CD4-positive, alpha-beta T cell (primary cell): ENCODE data around the gene TMEM131L. TPM values are rescaled to one million over a fixed set of nuclear protein-coding genes. Genes with fewer than 3 reads are reported as not detected.

Experiments
- ATAC-seq: fragments of 200-7000 bp; cut with Tn5 transposase; one replicate; pipeline ENCODE4 v1.10.0; 2022; ENCODE audit warnings: mild to moderate bottlenecking; ENCODE audit not compliant: poor library complexity
- CTCF ChIA-PET: fragments of 350-600 bp; sonication (Branson Sonifier 250); formaldehyde crosslinking; loops from one replicate; lab custom pipeline; 2021; ENCODE audit warnings: antibody characterized with exemption, inconsistent platforms; lab: Charles Lee
- POLR2A ChIA-PET: fragments of 350-600 bp; sonication (Branson Sonifier 250); formaldehyde crosslinking; loops from one replicate; lab custom pipeline; 2021; ENCODE audit warnings: antibody characterized with exemption, inconsistent platforms; lab: Charles Lee
- DNase-seq, 14 experiments: peaks; one replicate each; pipeline ENCODE4 v3.0.0-alpha.2; 2013 to 2020; ENCODE audit warnings: mixed read lengths in 2 of 14
- H3K27ac ChIP-seq, 2 donors: one replicate each; pipeline versions ENCODE4 v1.5.1 to v1.7.0; 2013; ENCODE audit warnings: low read length in 2 of 2, low read depth in 1 of 2, mild to moderate bottlenecking in 1 of 2
- H3K27me3 ChIP-seq, 2 experiments: 1 replicate in 1 of 2; 2 replicates in 1 of 2; pipeline versions ENCODE4 v1.6.1 to v1.7.0; 2013; ENCODE audit warnings: low read length in 2 of 2, control low read depth in 1 of 2, mild to moderate bottlenecking in 1 of 2, moderate library complexity in 1 of 2; ENCODE audit not compliant: insufficient read depth in 2 of 2, control insufficient read depth in 1 of 2
- H3K36me3 ChIP-seq: one replicate; pipeline ENCODE4 v1.6.1; 2013; ENCODE audit warnings: low read length, control low read depth; ENCODE audit not compliant: insufficient read depth
- H3K4me1 ChIP-seq: one replicate; pipeline ENCODE4 v1.6.1; 2013; ENCODE audit warnings: low read length, control low read depth; ENCODE audit not compliant: insufficient read depth
- H3K4me3 ChIP-seq: one replicate; pipeline ENCODE4 v1.5.1; 2013; ENCODE audit warnings: mild to moderate bottlenecking, low read length, moderate library complexity
- H3K9me3 ChIP-seq, 2 experiments: 1 replicate in 1 of 2; 2 replicates in 1 of 2; pipeline versions ENCODE4 v1.6.1 to v1.7.0; 2013; ENCODE audit warnings: low read length in 2 of 2, mild to moderate bottlenecking in 2 of 2, control low read depth in 1 of 2, moderate library complexity in 1 of 2; ENCODE audit not compliant: control insufficient read depth in 1 of 2, insufficient read depth in 1 of 2
- H3K27ac Mint-ChIP-seq: one replicate; pipeline ENCODE4 v1.8.0; 2020; ENCODE audit warnings: mixed read lengths
- H3K27me3 Mint-ChIP-seq: one replicate; pipeline ENCODE4 v1.8.0; 2021; ENCODE audit warnings: mixed read lengths
- H3K36me3 Mint-ChIP-seq: one replicate; pipeline ENCODE4 v1.8.0; 2021; ENCODE audit warnings: low read depth, mixed read lengths
- H3K4me1 Mint-ChIP-seq: one replicate; pipeline ENCODE4 v1.8.0; 2021; ENCODE audit warnings: low read depth, mixed read lengths
- H3K4me3 Mint-ChIP-seq: one replicate; pipeline ENCODE4 v1.8.0; 2020; ENCODE audit warnings: mild to moderate bottlenecking, mixed read lengths
- H3K9me3 Mint-ChIP-seq: one replicate; pipeline ENCODE4 v1.8.0; 2020; ENCODE audit warnings: mixed read lengths
- intact Hi-C, 2 experiments: fragments of 100-400 bp; cut with DNase I in 1 of 2; cut with micrococcal nuclease in 1 of 2; formaldehyde crosslinking; loops; one replicate each; pipeline versions ENCODE4 v1.15.1 to v1.9.0; 2023 to 2025; cut with DNase I, micrococcal nuclease
- total RNA-seq, 174 experiments: library from RNA in 2 of 174; stranded (reverse) in 2 of 174; gene quantifications; one replicate each; pipeline ENCODE4 v1.2.3 and lab custom pipeline; 2021 to 2026
- TF ChIP-seq, protein P1 (sequence below): fragments of 200-600 bp; IDR thresholded peaks from one replicate; pipeline ENCODE4 v1.8.0; 2022; ENCODE audit warnings: antibody characterized with exemption, mild to moderate bottlenecking

Gene TMEM131L
- total RNA-seq, 2 experiments from 2014 or later = 101 to 106 TPM

DNA sequence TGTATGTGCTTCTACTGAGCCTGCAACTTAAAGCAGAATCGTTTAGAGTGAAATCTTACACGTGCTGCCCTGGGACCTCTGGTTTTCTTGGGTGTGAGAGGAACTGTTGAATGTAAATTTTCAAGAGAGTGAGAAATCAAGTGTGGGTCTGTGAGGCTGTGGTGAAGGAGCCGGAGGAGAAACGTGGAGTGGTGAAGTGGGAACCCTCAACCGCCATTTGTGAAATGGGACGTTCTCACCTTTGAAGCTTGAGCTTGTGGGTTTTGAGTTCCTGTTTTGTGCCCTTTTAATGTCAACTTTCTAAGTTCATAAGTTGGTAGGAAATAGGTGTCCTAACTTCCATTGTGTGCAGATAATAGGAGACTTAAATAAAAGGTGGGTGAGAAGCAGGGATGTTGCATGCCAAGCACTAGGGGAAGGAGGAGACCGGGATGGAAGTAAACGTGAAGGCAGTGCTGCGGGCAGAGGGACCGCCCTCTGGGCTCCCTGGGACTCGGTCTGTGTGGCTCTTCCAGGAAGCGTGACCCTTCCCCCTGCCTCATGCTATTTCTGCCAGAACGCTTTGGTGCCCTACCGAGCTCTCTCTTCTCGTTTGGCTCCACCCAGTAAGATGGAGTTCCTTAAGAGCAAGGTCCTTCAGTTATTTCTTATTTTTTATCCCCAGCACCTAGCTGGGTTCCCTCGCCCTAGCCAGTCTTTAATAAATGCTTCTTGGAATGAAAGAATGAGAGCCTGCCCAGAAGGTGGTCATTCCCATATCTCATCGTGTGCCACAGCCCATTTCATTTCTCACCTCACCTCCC lies 56.0 kb downstream of the TMEM131L start:
- Histone ChIP-seq H3K9me3 (no peaks in the 10 kb centered on the region), H3K27ac (peak overlapping the region; percentile 66 to 81), H3K27me3 (no peaks in the 10 kb centered on the region), H3K4me1 (peaks cover 93% of the 10 kb centered on the region), H3K4me3 (peak overlapping the region; percentile 28), H3K36me3 (peaks cover 14% of the 10 kb centered on the region)
- CTCF ChIA-PET = interaction anchor here (0.7 to 1.9 kb wide), 9 partner anchors 14 to 89 kb away, joined by 3 to 8 read pairs (median 4); partner anchors contain the start of gene TMEM131L
- Mint-ChIP-seq H3K27ac (peak overlapping the region; percentile 91), H3K36me3 (peaks cover 33% of the 10 kb centered on the region), H3K27me3 (no peaks in the 10 kb centered on the region), H3K4me3 (peak overlapping the region; percentile 85), H3K4me1 (peaks cover 94% of the 10 kb centered on the region), H3K9me3 (no peaks in the 10 kb centered on the region)
- POLR2A ChIA-PET = interaction anchor here (0.7 to 5.3 kb wide), 21 partner anchors 10 to 96 kb away, joined by 3 to 79 read pairs (median 7); partner anchors contain the start of gene TMEM131L
- intact Hi-C loops = loop anchor here (1.0 to 5.0 kb wide), 6 partner anchors 25 to 95 kb away; partner anchors contain the start of gene TMEM131L (in 1 of the 2)
- peak in 13 of 14 experiments; percentile 33 to 85 (median 55) for DNase-seq
- TF ChIP-seq, protein P1, sequence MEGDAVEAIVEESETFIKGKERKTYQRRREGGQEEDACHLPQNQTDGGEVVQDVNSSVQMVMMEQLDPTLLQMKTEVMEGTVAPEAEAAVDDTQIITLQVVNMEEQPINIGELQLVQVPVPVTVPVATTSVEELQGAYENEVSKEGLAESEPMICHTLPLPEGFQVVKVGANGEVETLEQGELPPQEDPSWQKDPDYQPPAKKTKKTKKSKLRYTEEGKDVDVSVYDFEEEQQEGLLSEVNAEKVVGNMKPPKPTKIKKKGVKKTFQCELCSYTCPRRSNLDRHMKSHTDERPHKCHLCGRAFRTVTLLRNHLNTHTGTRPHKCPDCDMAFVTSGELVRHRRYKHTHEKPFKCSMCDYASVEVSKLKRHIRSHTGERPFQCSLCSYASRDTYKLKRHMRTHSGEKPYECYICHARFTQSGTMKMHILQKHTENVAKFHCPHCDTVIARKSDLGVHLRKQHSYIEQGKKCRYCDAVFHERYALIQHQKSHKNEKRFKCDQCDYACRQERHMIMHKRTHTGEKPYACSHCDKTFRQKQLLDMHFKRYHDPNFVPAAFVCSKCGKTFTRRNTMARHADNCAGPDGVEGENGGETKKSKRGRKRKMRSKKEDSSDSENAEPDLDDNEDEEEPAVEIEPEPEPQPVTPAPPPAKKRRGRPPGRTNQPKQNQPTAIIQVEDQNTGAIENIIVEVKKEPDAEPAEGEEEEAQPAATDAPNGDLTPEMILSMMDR = no peak
- ATAC-seq = peak; percentile 56

DNA sequence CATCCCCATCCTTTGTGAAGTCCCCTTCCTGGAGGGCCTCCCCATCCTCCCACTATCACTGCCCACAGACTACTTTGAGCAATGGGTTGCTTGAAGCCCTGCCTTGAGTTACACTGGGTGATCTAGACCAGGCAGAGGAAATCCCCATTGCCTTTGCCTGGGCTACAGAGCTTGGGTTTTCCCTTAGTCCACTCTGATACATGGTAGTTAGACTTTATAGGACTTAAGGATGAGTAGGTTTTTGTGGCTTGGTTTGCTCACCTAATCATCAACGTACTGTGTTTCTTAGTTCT lies 56.6 kb downstream of the TMEM131L start:
- peaks cover 8% of the 10 kb centered on the region for H3K36me3 ChIP-seq
- Mint-ChIP-seq H3K27me3 (no peaks in the 10 kb centered on the region), H3K36me3 (peaks cover 33% of the 10 kb centered on the region), H3K9me3 (no peaks in the 10 kb centered on the region), H3K4me3 (peak overlapping the region; percentile 85), H3K27ac (peak overlapping the region; percentile 91), H3K4me1 (peaks cover 94% of the 10 kb centered on the region)
- ChIA-PET POLR2A (interaction anchor here (1.0 to 5.3 kb wide), 17 partner anchors 9 to 96 kb away, joined by 3 to 79 read pairs (median 7); partner anchors contain the start of gene TMEM131L), CTCF (interaction anchor here (0.7 to 1.9 kb wide), 5 partner anchors 13 to 67 kb away, joined by 3 to 8 read pairs (median 4); partner anchors contain the start of gene TMEM131L)
- H3K27ac ChIP-seq = peak overlapping the region; percentile 66 to 81
- ATAC-seq (peak; percentile 19), DNase-seq (peak in 5 of 14 experiments; percentile 30 to 86 (median 52))
- H3K9me3 ChIP-seq = no peaks in the 10 kb centered on the region
- H3K27me3 ChIP-seq = no peaks in the 10 kb centered on the region
- H3K4me1 ChIP-seq = peaks cover 95% of the 10 kb centered on the region
- intact Hi-C loops = loop anchor here (1.0 to 5.0 kb wide), 6 partner anchors 25 to 95 kb away; partner anchors contain the start of gene TMEM131L (in 1 of the 2)
- TF ChIP-seq, protein P1 = no peak
- peak overlapping the region; percentile 28 for H3K4me3 ChIP-seq

DNA sequence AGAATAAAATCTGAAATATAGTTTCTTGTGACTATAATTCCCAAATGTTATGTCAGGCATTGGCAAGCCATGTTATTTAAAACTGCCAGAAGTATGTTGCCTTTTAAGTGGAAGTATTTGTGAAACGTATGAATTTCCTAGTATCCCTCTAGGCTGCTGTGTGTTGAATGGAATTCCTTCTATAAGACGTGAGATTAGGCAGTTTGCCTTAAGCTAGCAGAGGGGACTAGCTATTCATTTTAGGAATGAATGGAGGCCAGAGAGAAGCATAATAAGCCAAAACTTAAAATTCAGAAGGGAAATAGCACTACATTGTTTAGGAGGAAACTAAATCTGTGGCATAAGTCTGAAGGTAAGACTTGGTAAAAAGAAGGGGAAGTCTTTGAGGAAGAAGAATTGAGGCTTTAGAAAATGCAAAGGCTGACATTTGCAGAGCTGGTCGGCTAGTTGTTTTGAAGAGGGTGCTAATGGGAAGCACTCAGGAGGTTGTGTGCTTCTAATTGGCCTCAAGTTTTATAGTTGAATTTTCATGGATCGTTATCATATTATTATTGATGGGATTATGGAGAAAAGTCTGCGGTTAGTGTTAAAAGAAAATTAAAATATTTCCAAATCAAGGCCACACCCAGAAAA lies 57.1 kb downstream of the TMEM131L start:
- no peaks in the 10 kb centered on the region for H3K27me3 Mint-ChIP-seq
- intact Hi-C loops = loop anchor here (2.0 to 5.0 kb wide), 5 partner anchors 36 to 96 kb away; partner anchors contain the start of gene TMEM131L (in 1 of the 2)
- H3K4me1 ChIP-seq = peaks cover 94% of the 10 kb centered on the region
- POLR2A ChIA-PET = interaction anchor here (0.7 to 5.3 kb wide), 10 partner anchors 9 to 95 kb away, joined by 3 to 79 read pairs (median 11); partner anchors contain the start of gene TMEM131L
- H3K36me3 ChIP-seq = peaks cover 7% of the 10 kb centered on the region
- H3K9me3 ChIP-seq = no peaks in the 10 kb centered on the region
- H3K27me3 ChIP-seq = no peaks in the 10 kb centered on the region
- peaks cover 33% of the 10 kb centered on the region for H3K36me3 Mint-ChIP-seq
- TF ChIP-seq, protein P1 = no peak
- peak overlapping the region; percentile 66 to 81 for H3K27ac ChIP-seq
- peak overlapping the region; percentile 28 for H3K4me3 ChIP-seq
- H3K9me3 Mint-ChIP-seq = no peaks in the 10 kb centered on the region
- no peak for DNase-seq
- H3K4me3 Mint-ChIP-seq = peak overlapping the region; percentile 85
- peaks cover 94% of the 10 kb centered on the region for H3K4me1 Mint-ChIP-seq
- peak overlapping the region; percentile 91 for H3K27ac Mint-ChIP-seq
- ATAC-seq = no peak
- CTCF ChIA-PET = interaction anchor here (1.2 to 1.9 kb wide), 4 partner anchors 13 to 68 kb away, joined by 3 to 8 read pairs (median 4); partner anchors contain the start of gene TMEM131L
